Activated effector memory CD4-positive, alpha-beta T cell treated with Interleukin-2 at 50 U/mL for 16 hours (primary cell): Measurements from ENCODE around the gene FKBP11.
"Not testable (repeated sequence)": the region's sequence is repeated elsewhere in the genome, so short reads cannot be mapped to it uniquely, and the experiment has no call there.

Experiments
- DNase-seq: peaks from one replicate; pipeline ENCODE4 v3.0.0-alpha.2; 2020

FKBP11 gene

DNA sequence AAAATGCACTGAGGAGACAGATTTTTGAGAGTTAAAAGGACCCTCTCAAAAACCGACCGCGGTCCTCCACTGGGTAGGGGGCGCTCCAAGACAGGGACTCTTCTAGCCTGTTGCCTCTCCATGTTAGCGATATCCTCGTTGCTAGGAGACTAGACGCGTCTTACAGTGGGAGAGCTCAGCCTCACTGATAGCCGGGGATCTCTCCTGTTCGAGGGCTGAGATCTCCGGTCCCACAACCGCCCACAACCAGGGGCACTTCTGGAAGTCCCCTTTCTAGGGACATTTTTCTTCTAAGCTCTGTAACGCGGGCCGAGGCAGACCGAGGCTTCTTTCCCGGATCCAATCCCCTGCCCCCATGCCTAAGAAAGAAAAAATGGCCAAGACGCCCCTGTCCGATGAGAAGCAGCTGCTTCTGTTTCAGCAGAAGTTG lies 21.3 kb downstream of the FKBP11 start:
- DNase-seq, result peak; percentile 68

DNA sequence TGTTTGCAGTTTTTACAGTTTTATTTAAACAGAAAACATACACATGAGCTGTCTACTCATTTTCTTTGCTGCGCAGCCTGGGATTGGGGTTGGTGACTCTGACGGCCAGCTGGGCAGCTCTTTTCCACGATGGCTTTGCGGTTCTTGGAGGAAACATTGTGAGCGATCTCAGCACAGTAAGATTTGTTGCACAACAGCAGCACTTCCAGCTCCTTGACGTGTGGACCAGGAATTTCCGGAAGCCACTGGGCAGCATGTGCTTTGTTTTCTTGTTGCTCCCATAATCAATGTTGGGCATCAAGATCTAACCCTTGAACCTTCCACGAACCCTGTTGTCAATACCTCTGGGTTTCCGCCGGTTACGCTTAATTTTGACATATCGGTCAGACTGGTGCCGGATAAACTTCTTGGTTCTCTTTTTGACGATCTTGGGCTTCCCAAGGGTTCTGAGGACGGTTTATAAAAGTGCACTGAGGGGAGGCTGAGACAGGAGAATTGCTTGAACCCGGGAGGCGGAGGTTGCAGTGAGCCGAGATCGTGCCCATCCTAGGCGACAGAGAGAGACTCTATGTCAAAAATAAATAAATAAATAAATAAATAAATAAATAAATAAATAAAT lies 21.8 kb downstream of the FKBP11 start:
- DNase-seq, result no peak

DNA sequence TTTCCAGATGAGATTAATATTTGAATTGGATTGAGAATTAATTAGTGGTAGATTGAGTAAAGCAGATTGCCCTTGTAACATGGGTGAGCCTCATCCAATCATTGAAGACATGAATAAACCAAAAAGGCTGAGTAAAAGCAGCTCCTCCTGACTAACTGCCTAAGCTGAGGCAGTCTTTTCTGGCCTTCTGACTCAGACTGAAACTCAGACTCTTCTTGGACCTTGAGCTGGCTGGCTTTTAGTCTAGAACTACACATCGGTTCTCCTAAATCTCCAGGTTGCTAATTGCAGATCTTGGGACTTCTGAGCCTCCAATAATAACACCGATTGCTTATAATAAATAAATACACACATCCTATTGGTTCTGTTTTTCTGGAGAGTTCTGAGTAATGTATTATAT lies 24.0 kb downstream of the FKBP11 start:
- no peak for DNase-seq

- no peak for DNase-seq
Measured at GRCh38 chr12:48899651-48900050, 25.6 kb downstream of the FKBP11 start.

GRCh38 chr12:48894271-48894670 lies 31.0 kb downstream of the FKBP11 start:
- DNase-seq, result no peak

- peak; percentile 60 for DNase-seq
Measured at GRCh38 chr12:48890657-48891418, 34.5 kb downstream of the FKBP11 start.

GRCh38 chr12:48889679-48890078 lies 35.6 kb downstream of the FKBP11 start:
- DNase-seq, result no peak

DNA sequence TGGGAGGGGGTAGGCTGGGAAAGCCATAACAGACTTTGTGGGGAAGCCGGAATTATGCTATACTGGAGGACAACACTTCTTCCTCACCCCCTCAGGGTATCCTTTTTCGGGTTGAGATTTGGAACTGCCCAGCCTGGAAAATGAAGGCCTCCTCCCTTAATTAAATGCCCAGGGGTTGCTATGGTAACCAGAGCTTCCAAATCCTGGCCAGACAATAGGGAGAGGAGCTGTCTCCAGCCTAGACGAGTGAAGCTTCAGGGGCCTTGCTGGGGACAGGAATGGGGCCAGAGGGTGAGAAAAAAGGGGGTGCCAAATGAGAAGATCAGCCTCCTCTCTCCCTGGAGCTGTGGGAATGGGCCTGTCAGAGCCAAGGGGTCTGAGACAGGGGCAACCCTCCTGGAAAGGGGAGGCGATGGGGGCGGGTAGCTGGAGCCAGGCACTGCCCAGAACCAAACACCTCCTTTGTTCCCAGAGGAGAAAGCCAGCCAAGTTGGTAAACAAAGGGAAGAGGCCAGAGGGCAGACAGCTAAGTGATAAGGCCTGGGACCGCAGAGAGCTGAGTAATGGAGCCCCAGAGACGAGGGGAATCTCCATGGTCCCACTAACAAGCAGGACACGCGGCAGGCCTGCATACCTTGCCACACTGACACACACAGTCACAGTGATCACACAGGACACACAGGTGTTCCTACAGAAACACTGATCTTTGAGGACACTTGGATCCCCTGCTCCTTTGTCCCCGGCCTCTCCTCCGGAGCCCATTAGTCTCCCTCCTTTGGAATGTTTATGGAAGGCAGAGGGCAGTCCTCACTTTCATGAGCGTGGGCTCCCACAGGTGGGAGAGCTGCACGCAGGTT lies 41.8 kb downstream of the FKBP11 start:
- no peak for DNase-seq

DNA sequence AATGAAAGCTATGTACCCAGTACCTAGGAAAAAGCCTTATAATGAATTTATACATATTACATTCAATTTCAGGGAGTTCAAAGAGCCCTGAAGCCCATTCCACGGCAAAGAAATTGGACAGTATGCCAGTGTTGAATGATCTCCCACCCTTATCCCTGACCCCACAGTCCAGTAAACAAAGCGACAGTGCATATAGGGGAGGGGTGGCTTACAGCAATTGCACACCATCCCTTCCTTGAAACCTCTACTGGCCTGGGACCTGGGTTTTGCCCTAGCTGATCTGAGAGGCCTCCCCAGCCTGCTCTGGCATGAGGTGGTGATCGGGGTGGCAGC lies 42.4 kb downstream of the FKBP11 start:
- DNase-seq, result no peak

GRCh38 chr12:48882315-48882687 lies 43.0 kb downstream of the FKBP11 start:
- DNase-seq, result no peak

GRCh38 chr12:48881686-48882314 lies 43.5 kb downstream of the FKBP11 start:
- no peak for DNase-seq

DNA sequence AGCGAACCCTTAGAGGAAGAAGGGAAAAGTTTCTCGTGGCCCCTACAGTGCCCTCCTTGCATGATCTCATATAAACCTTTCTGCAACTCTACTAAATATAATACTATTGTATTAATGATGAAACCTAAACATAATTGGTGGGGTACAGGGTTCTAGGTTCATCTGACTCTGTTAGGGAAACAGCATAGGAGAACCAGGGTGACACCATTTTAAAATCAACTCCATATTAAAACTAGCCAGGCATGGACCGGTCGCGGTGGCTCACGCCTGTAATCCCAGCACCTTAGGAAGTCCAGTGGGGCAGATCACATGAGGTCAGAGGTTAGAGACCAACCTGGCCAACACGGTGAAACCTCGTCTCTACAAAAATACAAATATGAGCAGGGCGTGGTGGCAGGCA lies 44.6 kb downstream of the FKBP11 start:
- DNase-seq, result no peak

DNA sequence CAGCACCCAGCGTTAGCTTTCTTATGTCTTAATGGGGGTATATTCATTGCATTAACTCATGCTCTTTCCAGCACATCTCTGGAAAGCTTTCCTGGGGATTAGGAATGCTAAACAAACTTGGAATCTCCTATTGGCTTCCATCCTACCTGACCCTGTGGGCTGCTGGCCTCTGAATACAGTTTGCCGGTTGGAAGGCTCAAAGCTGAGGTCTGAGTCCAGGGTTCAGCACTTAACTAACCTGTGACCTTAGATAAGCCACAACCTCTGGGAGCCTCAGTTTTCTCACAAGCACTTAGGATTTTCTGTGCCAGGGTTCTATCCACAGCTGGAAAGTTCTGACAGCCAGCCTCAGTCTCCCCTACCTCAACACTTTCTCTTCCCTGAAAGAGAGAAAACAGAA lies 46.7 kb downstream of the FKBP11 start:
- DNase-seq, result no peak

DNA sequence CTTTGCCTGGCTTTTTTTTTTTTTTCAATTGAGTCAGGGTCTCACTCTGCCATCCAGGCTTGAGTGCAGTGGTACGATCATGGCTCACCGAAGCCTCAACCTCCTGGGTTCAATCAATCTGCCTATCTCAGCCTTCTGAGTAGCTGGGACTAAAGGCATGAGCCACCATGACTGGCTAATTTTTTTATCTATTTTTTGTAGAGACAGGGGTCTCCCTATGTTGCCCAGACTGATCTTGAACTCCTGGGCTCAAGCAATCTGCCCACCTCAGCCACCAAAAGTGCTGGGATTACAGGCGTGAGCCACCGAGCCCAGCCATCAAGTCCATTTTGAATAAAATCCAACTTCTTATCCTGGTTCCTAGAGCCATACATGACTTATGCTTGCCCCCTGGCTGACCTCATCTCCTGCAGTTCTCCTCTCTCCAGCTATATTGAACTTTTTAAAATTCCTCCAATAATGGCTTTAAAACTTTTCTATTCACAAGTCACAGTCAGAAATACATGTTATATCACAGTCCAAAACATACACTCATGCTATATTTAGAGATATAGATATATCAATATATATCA lies 49.3 kb downstream of the FKBP11 start:
- DNase-seq, result no peak

- not testable (repeated sequence) for DNase-seq
Measured at GRCh38 chr12:48873534-48873933, 51.8 kb downstream of the FKBP11 start.

- DNase-seq, result no peak
Measured at GRCh38 chr12:48873096-48873495, 52.2 kb downstream of the FKBP11 start.
